ENCODE data around the gene CFAP97.
"Not testable (repeated sequence)": the region's sequence is repeated elsewhere in the genome, so short reads cannot be mapped to it uniquely, and the experiment has no call there.

CFAP97 gene

GRCh38 chr4:185198189-185198588 is 5.6 kb downstream of the CFAP97 start:
- not testable (repeated sequence) for H3K36me3 ChIP-seq (ENCODE audit: control insufficient read depth, insufficient read depth, low read length); H3K9me3 ChIP-seq (ENCODE audit: control insufficient read depth, insufficient read depth, low read depth, low read length); H3K27me3 ChIP-seq (ENCODE audit: control insufficient read depth, insufficient read depth, low read length); H3K27ac ChIP-seq (ENCODE audit: low read depth, low read length); H3K9ac ChIP-seq (ENCODE audit: low read length); H3K4me3 ChIP-seq (ENCODE audit: low read depth, low read length)
- H3K4me1 ChIP-seq (ENCODE audit: control insufficient read depth, insufficient read depth, low read length), result peaks cover 17% of the 10 kb centered on the region

DNA sequence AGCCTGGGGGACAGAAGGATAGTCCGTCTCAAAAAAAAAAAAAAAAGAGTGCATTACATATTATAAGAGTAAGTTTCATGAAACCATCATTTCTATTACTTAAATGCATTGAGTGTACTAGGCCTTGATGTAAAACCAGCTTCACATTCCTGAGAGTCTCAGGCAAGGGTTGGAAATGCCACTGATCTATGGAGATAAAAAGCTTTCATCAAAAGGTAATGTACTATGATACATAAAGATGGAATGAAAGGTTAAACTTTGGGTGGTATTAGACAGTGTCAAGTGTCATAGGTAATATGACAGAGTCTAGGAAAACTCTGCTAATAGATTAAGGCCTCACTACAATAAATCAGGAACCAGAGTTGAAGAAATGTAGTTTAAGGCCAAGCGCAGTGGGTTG is 7.4 kb downstream of the CFAP97 start:
- H3K36me3 ChIP-seq (ENCODE audit: control insufficient read depth, insufficient read depth, low read length), result no peaks in the 10 kb centered on the region; the same call in 1 of the 2 replicates
- H3K4me1 ChIP-seq (ENCODE audit: control insufficient read depth, insufficient read depth, low read length), result peaks cover 8% of the 10 kb centered on the region
- H3K4me3 ChIP-seq (ENCODE audit: low read depth, low read length), result no peak overlapping the region
- H3K9me3 ChIP-seq (ENCODE audit: control insufficient read depth, insufficient read depth, low read depth, low read length), result no peaks in the 10 kb centered on the region
- H3K27me3 ChIP-seq (ENCODE audit: control insufficient read depth, insufficient read depth, low read length), result no peaks in the 10 kb centered on the region
- H3K9ac ChIP-seq (ENCODE audit: low read length), result no peak overlapping the region
- no peak overlapping the region for H3K27ac ChIP-seq (ENCODE audit: low read depth, low read length)

DNA sequence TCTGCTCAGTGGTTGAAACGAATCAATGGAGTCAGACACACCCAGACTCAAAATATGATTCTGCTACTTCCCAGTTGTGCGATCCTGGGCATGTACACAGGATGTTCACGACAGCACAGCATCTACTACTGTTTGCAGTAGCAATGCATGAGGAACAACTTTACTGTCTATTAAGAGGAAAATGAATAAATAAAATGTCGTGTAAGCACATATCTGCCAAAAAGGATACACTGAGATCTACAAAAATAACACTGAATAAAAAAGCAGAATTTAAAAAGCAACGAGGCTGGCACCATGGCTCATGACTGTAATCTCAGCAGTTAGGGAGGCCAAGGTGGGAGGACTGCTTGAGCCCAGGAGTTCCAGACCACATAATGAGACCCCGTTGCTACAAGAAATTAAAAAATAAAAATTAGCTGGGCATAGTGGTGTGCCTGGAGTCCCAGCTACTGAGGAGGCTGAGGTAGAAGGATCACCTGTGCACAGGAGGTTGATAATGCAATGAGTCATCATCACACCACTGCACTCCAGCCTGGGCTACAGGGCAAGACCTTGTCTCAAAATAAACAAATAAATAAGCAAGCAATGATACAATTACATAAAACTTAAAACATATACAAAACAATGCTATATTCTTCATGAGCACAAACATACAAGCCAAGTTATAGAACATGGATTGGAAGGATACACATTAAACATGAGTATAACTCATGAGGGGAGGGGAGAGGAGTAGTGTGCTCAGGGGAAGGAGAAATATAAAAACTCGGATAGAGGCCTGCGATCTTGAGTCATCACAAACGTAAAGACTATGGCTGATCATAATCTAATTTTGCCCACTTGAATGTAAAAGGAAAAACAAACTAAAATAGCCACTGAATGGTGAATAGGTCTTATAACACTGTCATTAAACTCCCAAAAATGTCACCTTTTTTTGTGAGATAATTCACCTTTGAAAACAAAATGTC is 8.6 kb downstream of the CFAP97 start:
- no peak overlapping the region for H3K27ac ChIP-seq (ENCODE audit: low read depth, low read length)
- H3K9me3 ChIP-seq (ENCODE audit: control insufficient read depth, insufficient read depth, low read depth, low read length), result no peaks in the 10 kb centered on the region
- H3K36me3 ChIP-seq (ENCODE audit: control insufficient read depth, insufficient read depth, low read length), result peaks cover 8% of the 10 kb centered on the region
- H3K4me1 ChIP-seq (ENCODE audit: control insufficient read depth, insufficient read depth, low read length), result 0 out of 2 replicates have a peak, but pooled peaks cover 5% of the 10 kb centered on the region
- H3K4me3 ChIP-seq (ENCODE audit: low read depth, low read length), result no peak overlapping the region
- H3K9ac ChIP-seq (ENCODE audit: low read length), result no peak overlapping the region
- no peaks in the 10 kb centered on the region for H3K27me3 ChIP-seq (ENCODE audit: control insufficient read depth, insufficient read depth, low read length)

DNA sequence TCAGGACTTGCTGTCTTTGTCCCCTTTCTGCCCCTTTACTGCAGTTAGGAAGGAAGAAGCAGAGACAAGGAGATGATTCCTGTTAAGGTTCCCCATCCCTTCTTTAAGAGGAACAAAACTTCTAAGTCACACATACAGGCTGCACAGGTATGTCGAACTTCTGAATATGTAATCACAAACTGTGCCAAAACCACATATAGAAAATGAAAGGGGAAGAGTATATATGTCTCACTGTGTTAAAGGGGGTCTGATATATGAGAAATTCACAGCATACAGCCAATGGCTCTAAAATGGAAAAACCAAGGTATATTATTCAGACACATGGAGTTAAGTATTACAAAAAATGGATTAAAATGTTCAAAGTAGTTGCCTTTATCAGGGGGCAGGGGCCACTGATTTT is 11.7 kb downstream of the CFAP97 start:
- H3K36me3 ChIP-seq (ENCODE audit: control insufficient read depth, insufficient read depth, low read length), result peaks cover 23% of the 10 kb centered on the region
- no peaks in the 10 kb centered on the region for H3K9me3 ChIP-seq (ENCODE audit: control insufficient read depth, insufficient read depth, low read depth, low read length)
- H3K27me3 ChIP-seq (ENCODE audit: control insufficient read depth, insufficient read depth, low read length), result no peaks in the 10 kb centered on the region
- H3K4me1 ChIP-seq (ENCODE audit: control insufficient read depth, insufficient read depth, low read length), result 0 out of 2 replicates have a peak, but pooled peaks cover 5% of the 10 kb centered on the region
- no peak overlapping the region for H3K9ac ChIP-seq (ENCODE audit: low read length)
- no peak overlapping the region for H3K27ac ChIP-seq (ENCODE audit: low read depth, low read length)
- H3K4me3 ChIP-seq (ENCODE audit: low read depth, low read length), result no peak overlapping the region

DNA sequence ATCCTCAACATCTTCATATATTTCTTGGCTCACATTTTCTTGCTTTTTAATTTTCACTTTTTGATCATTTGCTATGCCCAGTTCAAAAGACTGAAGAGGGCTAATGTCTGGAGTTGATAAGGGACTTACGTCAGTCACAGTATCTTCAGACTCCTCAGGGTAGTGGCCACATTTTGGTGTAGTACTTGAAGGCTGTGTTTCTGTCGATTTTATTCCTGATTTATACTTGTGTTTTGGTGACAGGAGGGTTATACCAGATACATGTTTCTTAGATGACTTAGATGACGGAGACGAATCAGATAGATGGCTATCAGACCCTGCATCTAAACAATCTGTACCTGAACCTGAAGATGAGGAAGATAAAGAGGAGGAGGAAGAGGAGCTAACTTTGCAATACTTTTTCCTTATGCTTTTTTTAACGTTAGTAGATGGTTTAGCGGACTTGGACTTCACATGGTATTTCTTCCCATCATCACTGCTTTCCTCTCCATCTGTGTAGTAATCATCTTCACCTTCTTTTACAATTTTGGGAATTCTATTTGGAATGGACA is 13.4 kb downstream of the CFAP97 start:
- Histone ChIP-seq H3K9me3 (ENCODE audit: control insufficient read depth, insufficient read depth, low read depth, low read length) (no peaks in the 10 kb centered on the region), H3K36me3 (ENCODE audit: control insufficient read depth, insufficient read depth, low read length) (peaks cover 23% of the 10 kb centered on the region), H3K4me3 (ENCODE audit: low read depth, low read length) (no peak overlapping the region), H3K9ac (ENCODE audit: low read length) (no peak overlapping the region), H3K27ac (ENCODE audit: low read depth, low read length) (no peak overlapping the region), H3K4me1 (ENCODE audit: control insufficient read depth, insufficient read depth, low read length) (0 out of 2 replicates have a peak, but pooled peaks cover 5% of the 10 kb centered on the region), H3K27me3 (ENCODE audit: control insufficient read depth, insufficient read depth, low read length) (no peaks in the 10 kb centered on the region)

DNA sequence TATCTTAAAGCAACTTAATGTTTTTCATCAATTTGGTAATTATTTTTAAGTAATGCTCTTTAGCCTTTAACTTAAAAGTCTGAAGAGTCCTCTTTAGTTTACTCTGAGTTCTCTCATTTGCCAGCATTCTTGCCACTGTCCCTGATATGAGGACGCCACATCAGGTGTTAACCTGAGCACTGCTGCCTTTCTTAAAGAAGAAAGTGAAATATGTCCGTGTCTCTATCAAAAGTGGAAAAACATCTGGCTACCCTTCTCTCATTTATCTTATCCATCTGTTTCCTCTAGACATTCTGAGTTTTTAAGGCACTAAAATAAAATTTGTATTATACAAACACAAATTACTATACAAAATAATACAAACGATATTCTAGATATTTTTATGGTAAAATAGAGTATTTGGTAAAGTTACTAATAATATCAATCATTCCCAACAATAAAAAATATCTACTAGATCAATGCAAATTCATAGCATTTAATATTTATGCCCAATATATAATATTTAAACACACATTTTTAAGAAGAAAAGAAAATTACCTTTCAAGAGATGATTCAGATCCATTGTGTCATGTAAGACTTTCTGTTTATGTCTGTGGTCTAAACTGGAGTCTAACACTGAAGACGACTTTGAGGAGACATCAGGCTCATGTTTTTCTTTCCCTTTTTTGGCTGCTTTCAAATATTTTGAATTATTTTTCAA is 14.0 kb downstream of the CFAP97 start:
- Histone ChIP-seq H3K4me3 (ENCODE audit: low read depth, low read length) (no peak overlapping the region), H3K4me1 (ENCODE audit: control insufficient read depth, insufficient read depth, low read length) (0 out of 2 replicates have a peak, but pooled peaks cover 5% of the 10 kb centered on the region), H3K27ac (ENCODE audit: low read depth, low read length) (no peak overlapping the region), H3K9ac (ENCODE audit: low read length) (no peak overlapping the region), H3K9me3 (ENCODE audit: control insufficient read depth, insufficient read depth, low read depth, low read length) (no peaks in the 10 kb centered on the region), H3K27me3 (ENCODE audit: control insufficient read depth, insufficient read depth, low read length) (no peaks in the 10 kb centered on the region), H3K36me3 (ENCODE audit: control insufficient read depth, insufficient read depth, low read length) (peaks cover 23% of the 10 kb centered on the region)

DNA sequence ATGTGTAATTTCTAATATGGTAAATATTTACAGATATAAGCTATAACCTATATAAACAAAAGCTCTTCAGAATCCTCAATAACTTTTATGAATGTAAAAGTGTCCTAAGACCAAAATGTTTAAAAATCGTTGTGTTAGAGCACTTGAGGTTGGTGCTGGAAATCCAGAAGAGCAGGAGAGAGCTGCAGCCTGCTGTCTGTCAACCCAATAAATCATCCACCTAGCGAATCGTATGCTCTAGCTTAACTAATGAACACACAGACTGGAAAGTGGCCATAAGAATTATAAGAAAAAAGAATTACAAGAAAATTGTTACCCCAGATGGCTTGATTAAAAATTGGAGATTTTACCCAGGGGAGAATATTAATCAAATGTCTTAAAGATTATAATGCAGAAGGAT is 17.0 kb downstream of the CFAP97 start:
- Histone ChIP-seq H3K36me3 (ENCODE audit: control insufficient read depth, insufficient read depth, low read length) (peaks cover 23% of the 10 kb centered on the region), H3K27me3 (ENCODE audit: control insufficient read depth, insufficient read depth, low read length) (no peaks in the 10 kb centered on the region), H3K27ac (ENCODE audit: low read depth, low read length) (no peak overlapping the region), H3K4me3 (ENCODE audit: low read depth, low read length) (no peak overlapping the region), H3K9ac (ENCODE audit: low read length) (no peak overlapping the region), H3K9me3 (ENCODE audit: control insufficient read depth, insufficient read depth, low read depth, low read length) (no peaks in the 10 kb centered on the region), H3K4me1 (ENCODE audit: control insufficient read depth, insufficient read depth, low read length) (peaks cover 18% of the 10 kb centered on the region)

DNA sequence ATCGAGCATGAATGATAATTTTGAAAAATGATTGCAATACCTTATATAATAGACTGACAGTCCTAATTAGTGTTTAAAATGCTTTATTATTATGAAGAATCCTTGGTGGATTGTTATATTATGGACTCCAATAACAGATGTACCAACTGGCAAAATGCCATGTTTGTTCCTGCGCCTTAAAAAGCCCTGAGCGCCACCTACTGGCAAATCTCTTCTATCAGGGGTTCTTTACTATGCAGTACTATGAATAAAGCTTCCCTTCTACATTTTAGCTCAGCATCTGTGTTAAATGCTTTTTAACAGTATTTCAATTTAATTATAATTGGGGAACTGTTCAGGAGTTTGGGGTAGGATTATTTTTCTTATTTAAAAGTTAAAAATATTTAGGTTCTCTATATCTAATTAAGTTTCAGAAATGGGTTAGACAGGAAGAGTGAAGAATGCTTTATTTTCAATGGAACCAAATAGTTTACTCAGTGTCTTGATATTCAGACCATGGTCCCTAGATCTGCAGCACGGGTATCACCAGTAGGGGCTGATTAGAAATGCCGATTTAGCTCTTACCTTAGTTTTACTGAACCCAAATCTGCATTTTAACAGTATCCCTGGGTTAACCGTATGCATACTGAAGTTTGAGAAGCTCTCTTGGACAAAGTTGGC is 20.0 kb downstream of the CFAP97 start:
- no peaks in the 10 kb centered on the region for H3K9me3 ChIP-seq (ENCODE audit: control insufficient read depth, insufficient read depth, low read depth, low read length)
- no peaks in the 10 kb centered on the region for H3K27me3 ChIP-seq (ENCODE audit: control insufficient read depth, insufficient read depth, low read length)
- H3K4me3 ChIP-seq (ENCODE audit: low read depth, low read length), result no peak overlapping the region
- H3K4me1 ChIP-seq (ENCODE audit: control insufficient read depth, insufficient read depth, low read length), result peaks cover 21% of the 10 kb centered on the region
- H3K27ac ChIP-seq (ENCODE audit: low read depth, low read length), result no peak overlapping the region
- H3K9ac ChIP-seq (ENCODE audit: low read length), result no peak overlapping the region
- H3K36me3 ChIP-seq (ENCODE audit: control insufficient read depth, insufficient read depth, low read length), result peaks cover 4% of the 10 kb centered on the region

GRCh38 chr4:185182239-185182638 is 21.6 kb downstream of the CFAP97 start:
- Histone ChIP-seq H3K36me3 (ENCODE audit: control insufficient read depth, insufficient read depth, low read length) (no peaks in the 10 kb centered on the region), H3K4me3 (ENCODE audit: low read depth, low read length) (no peak overlapping the region), H3K27ac (ENCODE audit: low read depth, low read length) (peak overlapping the region; percentile 29), H3K9me3 (ENCODE audit: control insufficient read depth, insufficient read depth, low read depth, low read length) (no peaks in the 10 kb centered on the region), H3K27me3 (ENCODE audit: control insufficient read depth, insufficient read depth, low read length) (no peaks in the 10 kb centered on the region), H3K9ac (ENCODE audit: low read length) (peak overlapping the region; percentile 31), H3K4me1 (ENCODE audit: control insufficient read depth, insufficient read depth, low read length) (peaks cover 21% of the 10 kb centered on the region)

GRCh38 chr4:185179488-185179887 is 24.3 kb downstream of the CFAP97 start:
- Histone ChIP-seq H3K9me3 (ENCODE audit: control insufficient read depth, insufficient read depth, low read depth, low read length) (no peaks in the 10 kb centered on the region), H3K36me3 (ENCODE audit: control insufficient read depth, insufficient read depth, low read length) (peaks cover 10% of the 10 kb centered on the region; the same call in 1 of the 2 replicates), H3K4me1 (ENCODE audit: control insufficient read depth, insufficient read depth, low read length) (peaks cover 21% of the 10 kb centered on the region), H3K9ac (ENCODE audit: low read length) (no peak overlapping the region), H3K27ac (ENCODE audit: low read depth, low read length) (no peak overlapping the region), H3K4me3 (ENCODE audit: low read depth, low read length) (no peak overlapping the region), H3K27me3 (ENCODE audit: control insufficient read depth, insufficient read depth, low read length) (no peaks in the 10 kb centered on the region)
